Measurements from ENCODE around the gene LRMDA. TPM values are rescaled to one million over a fixed set of nuclear protein-coding genes. Genes with fewer than 3 reads are reported as not detected.

LRMDA gene
- total RNA-seq, 2 experiments from 2014 or later, result not detected

DNA sequence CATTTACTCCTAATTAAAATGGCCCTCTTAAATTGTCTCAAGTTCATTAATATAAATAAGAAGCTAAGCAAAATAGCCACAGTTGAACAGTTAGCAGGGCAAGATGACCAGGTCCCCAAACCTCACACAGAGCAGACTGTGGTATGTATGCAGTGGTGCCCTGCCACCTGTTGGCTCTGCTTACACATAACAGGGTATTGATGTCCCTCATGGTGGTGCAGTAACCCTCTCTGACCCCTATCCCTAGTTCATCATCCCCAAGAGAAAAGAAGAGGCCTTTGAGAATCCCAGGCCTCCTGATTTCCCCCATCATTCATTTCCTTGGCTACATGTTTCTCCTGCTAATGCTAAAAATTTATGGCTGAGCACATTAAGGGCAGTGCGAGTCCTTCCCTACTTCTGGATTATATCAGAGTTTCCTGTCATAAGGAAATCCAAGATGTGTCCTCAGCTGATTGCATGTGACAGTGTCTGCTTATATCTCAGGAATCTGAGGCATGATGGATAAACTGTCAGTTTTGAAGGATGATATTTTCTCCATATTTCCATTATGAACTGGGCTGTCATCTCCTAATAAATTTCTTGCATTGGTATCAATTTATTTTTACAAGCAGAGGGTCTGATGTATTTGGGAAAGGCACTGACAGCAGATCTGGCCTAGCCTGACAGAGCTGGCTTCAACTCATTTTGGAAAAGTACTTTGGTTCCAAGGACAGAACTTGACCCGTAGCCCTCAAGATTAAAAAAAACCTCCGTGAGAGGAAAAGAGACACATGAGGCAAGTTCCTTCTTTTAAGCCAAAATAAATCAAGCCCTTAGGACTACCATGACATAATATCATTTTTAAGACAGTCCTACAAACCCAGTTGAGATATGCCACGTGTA, 880.6 kb downstream of the LRMDA start:
- Mint-ChIP-seq H3K4me3 (no peak overlapping the region), H3K9me3 (no peaks in the 10 kb centered on the region), H3K36me3 (no peaks in the 10 kb centered on the region), H3K27ac (no peak overlapping the region), H3K4me1 (no peaks in the 10 kb centered on the region), H3K27me3 (no peaks in the 10 kb centered on the region)
- POLR2A ChIA-PET, result no interaction called here
- ATAC-seq (ENCODE audit: low read depth) (no peak), DNase-seq (no peak)

GRCh38 chr10:76315240-76315639, 883.8 kb downstream of the LRMDA start:
- no peaks in the 10 kb centered on the region for H3K4me1 Mint-ChIP-seq
- no peaks in the 10 kb centered on the region for H3K27me3 Mint-ChIP-seq
- no peak overlapping the region for H3K4me3 Mint-ChIP-seq
- H3K36me3 Mint-ChIP-seq, result no peaks in the 10 kb centered on the region
- no peaks in the 10 kb centered on the region for H3K9me3 Mint-ChIP-seq
- ATAC-seq (ENCODE audit: low read depth) (no peak), DNase-seq (no peak)
- POLR2A ChIA-PET, result no interaction called here
- no peak overlapping the region for H3K27ac Mint-ChIP-seq

- Mint-ChIP-seq H3K4me1 (no peaks in the 10 kb centered on the region), H3K27me3 (no peaks in the 10 kb centered on the region), H3K27ac (no peak overlapping the region), H3K4me3 (no peak overlapping the region), H3K36me3 (no peaks in the 10 kb centered on the region), H3K9me3 (no peaks in the 10 kb centered on the region)
- no peak for DNase-seq
- no peak for ATAC-seq (ENCODE audit: low read depth)
- POLR2A ChIA-PET, result no interaction called here
Observed at GRCh38 chr10:76316234-76316633, 884.8 kb downstream of the LRMDA start.

DNA sequence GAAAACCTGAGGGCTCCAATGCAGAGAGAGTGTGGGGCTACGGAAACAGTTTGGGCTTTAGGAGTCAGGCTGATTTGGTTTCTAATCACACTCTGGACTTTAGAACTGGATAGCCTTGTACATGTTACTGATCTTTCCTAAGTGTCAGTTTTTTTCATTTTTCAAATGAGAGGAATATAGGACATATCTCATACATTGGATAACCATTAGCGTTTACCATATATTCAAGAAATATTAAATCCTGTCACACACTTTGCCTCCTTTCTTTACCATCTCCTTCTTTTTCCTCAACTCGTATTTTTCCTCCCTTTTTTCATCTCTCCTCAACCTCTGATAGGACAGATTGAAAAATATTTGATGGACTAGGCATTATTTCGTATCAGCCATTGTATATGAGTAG, 885.7 kb downstream of the LRMDA start:
- Mint-ChIP-seq H3K27me3 (no peaks in the 10 kb centered on the region), H3K9me3 (no peaks in the 10 kb centered on the region), H3K27ac (no peak overlapping the region), H3K36me3 (no peaks in the 10 kb centered on the region), H3K4me3 (no peak overlapping the region), H3K4me1 (no peaks in the 10 kb centered on the region)
- ATAC-seq (ENCODE audit: low read depth) (no peak), DNase-seq (no peak)
- POLR2A ChIA-PET, result no interaction called here

DNA sequence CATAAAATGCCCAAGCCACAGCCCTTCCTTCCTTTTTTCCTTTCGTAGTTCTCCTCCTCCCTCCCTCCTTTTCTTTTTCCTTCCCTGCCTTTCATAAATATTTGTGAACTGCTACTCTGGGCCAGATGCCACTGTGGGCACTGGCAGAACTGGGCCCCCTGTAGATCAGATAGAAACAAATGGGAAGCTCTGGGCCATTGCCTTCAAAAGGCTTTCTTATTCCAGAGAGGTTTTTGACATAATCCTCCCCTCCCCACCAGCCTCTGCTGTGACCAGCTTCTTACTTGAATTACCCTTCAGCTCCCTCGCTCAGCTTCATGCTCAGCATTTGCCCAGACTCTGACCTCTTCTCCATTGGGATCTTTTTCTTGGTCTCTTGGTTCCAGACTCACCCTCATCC, 886.8 kb downstream of the LRMDA start:
- Mint-ChIP-seq H3K36me3 (no peaks in the 10 kb centered on the region), H3K4me3 (no peak overlapping the region)
- POLR2A ChIA-PET, result no interaction called here

DNA sequence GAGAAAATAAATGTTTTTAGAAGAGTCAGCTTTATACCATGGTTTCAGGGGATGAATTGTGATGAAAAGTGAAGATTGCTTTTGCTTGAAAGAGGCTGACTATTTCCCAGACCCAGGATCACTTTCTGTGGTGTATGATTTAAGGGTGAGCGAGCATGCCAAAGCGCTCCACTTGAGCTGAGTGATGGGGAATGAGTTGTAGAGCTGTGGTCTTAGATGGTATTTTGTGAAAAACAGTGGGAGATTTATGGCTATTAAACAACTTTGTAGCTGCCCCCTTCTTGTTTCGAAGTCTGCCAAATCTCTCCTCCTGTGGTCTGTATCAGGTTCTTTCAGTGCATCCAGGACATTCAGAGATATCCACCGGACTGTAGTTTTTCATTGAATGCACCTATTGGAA, 888.2 kb downstream of the LRMDA start:
- no peak for DNase-seq
- Mint-ChIP-seq H3K36me3 (no peaks in the 10 kb centered on the region), H3K9me3 (no peaks in the 10 kb centered on the region), H3K27ac (no peak overlapping the region), H3K4me1 (no peaks in the 10 kb centered on the region), H3K27me3 (no peaks in the 10 kb centered on the region), H3K4me3 (no peak overlapping the region)
- no peak for ATAC-seq (ENCODE audit: low read depth)
- POLR2A ChIA-PET, result no interaction called here

More for the DNA sequence above, 886.8 kb downstream of the LRMDA start:
- DNase-seq (no peak), ATAC-seq (ENCODE audit: low read depth) (no peak)
- H3K27ac Mint-ChIP-seq, result no peak overlapping the region
- H3K4me1 Mint-ChIP-seq, result no peaks in the 10 kb centered on the region
- no peaks in the 10 kb centered on the region for H3K9me3 Mint-ChIP-seq
- no peaks in the 10 kb centered on the region for H3K27me3 Mint-ChIP-seq

- DNase-seq, result no peak
- Mint-ChIP-seq H3K4me3 (no peak overlapping the region), H3K36me3 (no peaks in the 10 kb centered on the region), H3K9me3 (no peaks in the 10 kb centered on the region), H3K4me1 (no peaks in the 10 kb centered on the region), H3K27ac (no peak overlapping the region), H3K27me3 (no peaks in the 10 kb centered on the region)
- no peak for ATAC-seq (ENCODE audit: low read depth)
- POLR2A ChIA-PET, result no interaction called here
Observed at GRCh38 chr10:76324283-76324682, 892.9 kb downstream of the LRMDA start.

DNA sequence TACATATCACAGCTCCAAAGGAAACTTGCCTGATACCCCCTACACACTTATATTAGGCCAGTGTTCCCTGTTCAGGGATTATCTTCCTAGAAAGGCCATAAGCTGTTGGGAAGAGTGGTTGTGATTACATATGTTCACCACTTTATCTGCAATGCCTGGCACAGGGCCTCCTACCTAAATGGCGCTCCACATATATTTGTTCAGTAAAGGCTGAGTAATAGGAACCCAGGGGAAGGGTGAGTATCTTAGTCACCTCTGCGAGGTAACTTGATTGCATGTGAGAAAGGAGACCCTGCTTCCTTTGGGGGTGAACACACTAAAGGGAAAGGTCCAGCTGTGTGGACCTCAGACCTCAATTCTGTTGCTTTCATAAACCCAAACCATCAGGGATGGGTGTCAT, 896.0 kb downstream of the LRMDA start:
- Mint-ChIP-seq H3K27ac (no peak overlapping the region), H3K36me3 (no peaks in the 10 kb centered on the region), H3K4me1 (no peaks in the 10 kb centered on the region), H3K9me3 (no peaks in the 10 kb centered on the region), H3K27me3 (no peaks in the 10 kb centered on the region), H3K4me3 (no peak overlapping the region)
- DNase-seq (no peak), ATAC-seq (ENCODE audit: low read depth) (no peak)
- POLR2A ChIA-PET, result no interaction called here

DNA sequence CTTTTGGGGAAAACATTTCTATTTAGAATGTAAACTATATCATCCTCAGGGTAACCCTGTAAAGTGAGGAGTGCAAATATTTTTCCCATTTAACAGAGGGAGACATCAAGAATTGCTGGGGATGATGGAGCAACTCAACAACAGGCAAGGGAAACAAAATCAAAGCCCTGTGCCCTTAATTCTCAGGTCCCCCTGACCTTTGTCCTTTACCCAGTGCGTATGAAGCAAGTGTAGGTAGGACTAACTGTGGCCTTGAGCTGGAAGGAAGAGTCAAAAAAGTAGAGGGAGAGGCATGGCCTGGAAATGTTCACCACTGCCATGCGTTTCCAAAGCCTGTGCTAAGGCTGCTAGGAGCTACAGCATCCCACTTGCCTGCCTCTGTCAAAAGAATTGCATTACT, 896.9 kb downstream of the LRMDA start:
- POLR2A ChIA-PET, result no interaction called here

DNA sequence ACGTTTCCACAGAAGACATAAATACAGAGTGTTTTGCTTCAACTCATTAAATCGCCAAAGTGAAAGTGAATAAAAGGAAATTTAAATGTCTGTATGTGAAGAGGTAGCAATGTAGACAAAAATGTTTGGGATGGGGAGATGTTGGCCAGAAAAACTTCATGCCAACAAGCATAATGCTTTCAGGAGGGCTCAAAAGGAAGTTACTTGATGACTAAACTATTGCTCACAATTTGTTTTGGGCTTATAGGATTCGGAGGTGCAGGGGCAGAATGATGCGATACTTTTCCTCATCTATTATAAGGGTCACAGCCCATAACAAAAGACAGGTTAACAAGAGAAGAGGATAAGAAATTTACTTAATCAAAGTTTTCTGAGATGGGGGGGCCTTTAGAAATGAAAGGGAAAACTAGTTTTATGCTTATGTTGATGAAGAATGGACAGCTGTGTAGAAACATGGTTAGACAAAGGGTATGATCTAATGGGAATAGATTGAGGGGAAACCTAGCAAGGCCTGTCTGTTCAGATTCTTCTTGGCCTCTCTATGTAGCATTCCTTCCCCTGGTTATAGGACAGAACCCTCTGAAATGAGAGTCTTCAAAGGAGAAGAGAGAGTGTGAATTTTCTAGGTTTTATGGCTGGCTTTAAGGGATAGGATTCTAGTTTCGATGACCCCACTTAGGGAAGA, 898.6 kb downstream of the LRMDA start:
- POLR2A ChIA-PET, result no interaction called here
- ATAC-seq (ENCODE audit: low read depth), result no peak
- Mint-ChIP-seq H3K9me3 (no peaks in the 10 kb centered on the region), H3K27me3 (no peaks in the 10 kb centered on the region), H3K4me3 (no peak overlapping the region), H3K36me3 (no peaks in the 10 kb centered on the region), H3K4me1 (no peaks in the 10 kb centered on the region), H3K27ac (no peak overlapping the region)
- no peak for DNase-seq

More for the DNA sequence above, 896.9 kb downstream of the LRMDA start:
- Mint-ChIP-seq H3K9me3 (no peaks in the 10 kb centered on the region), H3K4me1 (no peaks in the 10 kb centered on the region), H3K36me3 (no peaks in the 10 kb centered on the region), H3K27ac (no peak overlapping the region), H3K27me3 (no peaks in the 10 kb centered on the region), H3K4me3 (no peak overlapping the region)
- no peak for ATAC-seq (ENCODE audit: low read depth)
- DNase-seq, result no peak

- H3K9me3 Mint-ChIP-seq, result no peaks in the 10 kb centered on the region
- POLR2A ChIA-PET, result no interaction called here
- H3K27me3 Mint-ChIP-seq, result no peaks in the 10 kb centered on the region
- no peaks in the 10 kb centered on the region for H3K4me1 Mint-ChIP-seq
- no peak overlapping the region for H3K4me3 Mint-ChIP-seq
- H3K27ac Mint-ChIP-seq, result no peak overlapping the region
- DNase-seq (no peak), ATAC-seq (ENCODE audit: low read depth) (no peak)
- no peaks in the 10 kb centered on the region for H3K36me3 Mint-ChIP-seq
Observed at GRCh38 chr10:76331742-76332141, 900.3 kb downstream of the LRMDA start.

DNA sequence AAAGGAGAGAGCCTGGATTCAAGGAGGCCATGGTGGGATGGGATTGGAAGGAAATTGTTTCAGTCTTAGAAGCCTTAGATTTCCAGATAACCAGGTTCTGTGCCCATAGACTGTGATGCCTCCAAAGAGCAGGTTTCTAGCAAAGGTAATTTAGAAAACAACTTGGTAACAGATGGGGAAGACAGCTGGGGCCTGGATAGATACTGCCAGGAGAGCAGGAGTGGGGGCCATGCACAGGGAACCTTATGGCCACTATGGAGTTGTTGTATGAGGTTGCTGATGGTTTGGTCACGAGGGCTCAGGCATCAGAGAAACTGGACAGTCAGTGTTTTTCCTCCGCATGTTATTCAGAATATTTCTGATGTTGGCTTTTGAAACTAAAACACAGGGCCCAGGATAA, 901.9 kb downstream of the LRMDA start:
- ATAC-seq (ENCODE audit: low read depth) (no peak), DNase-seq (no peak)
- no peaks in the 10 kb centered on the region for H3K9me3 Mint-ChIP-seq
- POLR2A ChIA-PET, result no interaction called here
- H3K4me3 Mint-ChIP-seq, result no peak overlapping the region
- H3K27ac Mint-ChIP-seq, result no peak overlapping the region
- H3K36me3 Mint-ChIP-seq, result no peaks in the 10 kb centered on the region
- H3K4me1 Mint-ChIP-seq, result peaks cover 2% of the 10 kb centered on the region
- H3K27me3 Mint-ChIP-seq, result no peaks in the 10 kb centered on the region

DNA sequence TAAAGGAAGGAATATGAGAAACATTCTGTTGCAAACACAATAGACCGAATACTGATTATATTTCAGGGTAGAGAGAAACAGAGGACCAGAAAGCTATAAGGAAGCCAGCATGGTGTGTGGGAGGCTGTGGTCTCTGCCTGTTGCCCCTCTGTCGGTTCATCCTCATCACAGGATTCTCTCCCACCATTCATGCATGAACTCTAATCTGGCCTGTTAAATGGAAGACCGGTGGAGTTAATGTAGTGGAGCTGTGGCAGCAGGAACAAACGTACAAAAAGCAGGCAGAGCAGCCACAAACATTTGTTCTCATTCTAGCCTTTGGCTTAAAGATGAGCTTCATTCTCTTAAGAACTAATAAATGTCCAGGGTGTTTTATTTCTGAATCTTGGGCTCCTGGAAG, 902.4 kb downstream of the LRMDA start:
- Mint-ChIP-seq H3K36me3 (no peaks in the 10 kb centered on the region), H3K9me3 (no peaks in the 10 kb centered on the region), H3K27me3 (no peaks in the 10 kb centered on the region), H3K27ac (no peak overlapping the region), H3K4me1 (peaks cover 2% of the 10 kb centered on the region), H3K4me3 (no peak overlapping the region)
- ATAC-seq (ENCODE audit: low read depth) (no peak), DNase-seq (no peak)
- POLR2A ChIA-PET, result no interaction called here

DNA sequence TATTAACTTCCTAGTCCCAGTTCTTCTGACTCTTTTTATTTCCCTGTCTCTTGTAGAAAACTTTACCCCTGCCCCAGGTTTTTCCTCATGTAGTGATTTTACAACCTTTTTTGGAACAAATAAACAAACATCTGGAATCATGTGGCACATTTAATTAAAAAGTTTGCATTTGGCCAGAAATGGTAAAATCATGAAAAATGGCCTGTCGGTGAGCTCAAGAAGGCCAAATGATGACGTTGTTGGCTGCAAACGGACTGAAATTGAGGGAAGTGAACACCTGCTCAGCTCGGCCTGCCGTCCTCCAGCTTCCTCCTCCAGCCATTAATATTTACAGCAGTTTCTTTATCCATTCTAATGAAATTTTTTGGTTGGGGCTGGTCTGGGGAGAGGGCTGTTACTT, 902.8 kb downstream of the LRMDA start:
- no peaks in the 10 kb centered on the region for H3K36me3 Mint-ChIP-seq
- POLR2A ChIA-PET, result no interaction called here
- ATAC-seq (ENCODE audit: low read depth) (no peak), DNase-seq (no peak)
- H3K4me3 Mint-ChIP-seq, result no peak overlapping the region
- peaks cover 2% of the 10 kb centered on the region for H3K4me1 Mint-ChIP-seq
- H3K9me3 Mint-ChIP-seq, result no peaks in the 10 kb centered on the region
- H3K27ac Mint-ChIP-seq, result no peak overlapping the region
- H3K27me3 Mint-ChIP-seq, result no peaks in the 10 kb centered on the region
